Measurements from ENCODE around the gene SKI.

SKI gene

GRCh38 chr1:2284932-2285331, 56.8 kb downstream of the SKI start:
- DNase-seq (ENCODE audit: extremely low spot score), result no peak
- ChIA-PET POLR2A (no interaction called here), CTCF (no interaction called here)
- no peak for TF ChIP-seq CTCF (IDR thresholded peaks at IDR 0.05; ENCODE audit: control extremely low read depth, extremely low read depth, low read depth, missing control alignments)

DNA sequence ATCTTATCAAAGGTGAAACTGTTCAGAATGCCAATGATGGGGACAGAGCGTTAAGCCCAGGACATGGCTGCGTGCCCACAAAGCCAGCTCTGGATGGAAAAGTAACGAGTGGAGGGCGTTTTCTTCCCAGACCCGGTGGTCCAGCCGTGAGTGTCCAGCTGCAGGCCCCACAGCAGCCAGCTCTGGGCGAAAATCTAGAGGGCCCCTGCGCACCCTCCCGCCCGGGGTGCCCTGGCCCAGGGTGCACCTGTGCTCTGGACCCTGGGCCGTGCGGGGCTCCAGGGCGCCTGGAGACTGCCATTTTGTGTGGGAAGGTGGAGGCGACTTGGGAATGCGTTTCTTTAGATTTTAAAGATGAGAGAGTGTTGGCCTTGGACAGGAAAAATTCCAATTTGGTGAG, 58.8 kb downstream of the SKI start:
- DNase-seq (ENCODE audit: extremely low spot score), result no peak
- ChIA-PET POLR2A (no interaction called here), CTCF (no interaction called here)
- TF ChIP-seq CTCF (IDR thresholded peaks at IDR 0.05; ENCODE audit: control extremely low read depth, extremely low read depth, low read depth, missing control alignments), result no peak

DNA sequence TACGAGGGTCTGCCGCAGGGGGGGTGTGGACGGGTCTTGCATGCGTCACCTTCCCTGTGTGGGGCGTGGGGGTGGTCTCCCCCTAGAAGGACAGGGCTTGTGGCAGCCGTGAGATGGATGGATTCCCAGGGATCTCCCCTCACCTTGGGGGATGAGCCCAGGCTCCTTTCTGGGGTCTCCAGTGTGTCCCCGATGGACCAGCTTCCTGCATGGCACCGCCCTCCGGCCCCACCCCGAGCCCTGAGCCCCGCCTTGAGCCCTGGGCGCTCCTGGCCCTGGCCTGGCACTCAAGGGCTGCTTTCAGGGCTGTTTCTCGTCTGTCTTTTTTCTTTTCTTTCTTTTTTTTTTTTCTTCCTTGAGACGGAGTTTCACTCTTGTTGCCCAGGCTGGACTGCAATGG, 59.5 kb downstream of the SKI start:
- ChIA-PET CTCF (interaction anchor here (1.5 kb wide), 1 partner anchor 24 kb away, joined by 5 read pairs; no protein-coding TSS in a partner anchor), POLR2A (no interaction called here)
- TF ChIP-seq CTCF (IDR thresholded peaks at IDR 0.05; ENCODE audit: control extremely low read depth, extremely low read depth, low read depth, missing control alignments), result no peak
- DNase-seq (ENCODE audit: extremely low spot score), result no peak

DNA sequence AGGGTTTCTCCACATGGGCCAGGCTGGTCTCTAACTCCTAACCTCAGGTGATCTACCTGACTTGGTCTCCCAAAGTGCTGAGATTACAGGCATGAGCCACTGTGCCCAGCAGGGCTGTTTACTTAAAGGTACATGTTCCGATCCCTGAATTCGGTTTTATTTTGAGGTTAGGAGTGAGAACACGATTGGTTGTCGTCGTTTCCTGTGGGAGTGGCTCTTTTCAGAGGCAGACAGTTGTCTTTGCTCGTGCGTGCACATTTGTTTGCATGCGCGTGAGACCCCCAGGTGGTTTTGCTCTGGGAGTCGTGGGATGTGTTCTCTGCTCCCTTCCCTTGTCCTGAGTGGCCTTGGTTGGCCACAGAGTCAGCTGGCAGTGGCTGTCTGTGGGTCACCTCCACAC, 60.2 kb downstream of the SKI start:
- POLR2A ChIA-PET, result no interaction called here
- CTCF ChIA-PET, result interaction anchor here (1.5 kb wide), 1 partner anchor 23 kb away, joined by 5 read pairs; no protein-coding TSS in a partner anchor
- DNase-seq (ENCODE audit: extremely low spot score), result no peak
- no peak for TF ChIP-seq CTCF (IDR thresholded peaks at IDR 0.05; ENCODE audit: control extremely low read depth, extremely low read depth, low read depth, missing control alignments)

GRCh38 chr1:2288816-2289536, 60.9 kb downstream of the SKI start:
- no peak for DNase-seq (ENCODE audit: extremely low spot score)
- CTCF ChIA-PET, result interaction anchor here (0.6 to 1.5 kb wide), 2 partner anchors 22 to 1645 kb away, joined by 3 to 5 read pairs; no protein-coding TSS in a partner anchor
- POLR2A ChIA-PET, result interaction anchor here (0.6 kb wide), 1 partner anchor 231 kb away, joined by 8 read pairs; no protein-coding TSS in a partner anchor
- no peak for TF ChIP-seq CTCF (IDR thresholded peaks at IDR 0.05; ENCODE audit: control extremely low read depth, extremely low read depth, low read depth, missing control alignments)

- DNase-seq (ENCODE audit: extremely low spot score), result no peak
- ChIA-PET POLR2A (no interaction called here), CTCF (no interaction called here)
- no peak for TF ChIP-seq CTCF (IDR thresholded peaks at IDR 0.05; ENCODE audit: control extremely low read depth, extremely low read depth, low read depth, missing control alignments)
Observed at GRCh38 chr1:2289607-2290006, 61.5 kb downstream of the SKI start.
